ENCODE data around the gene TRIM2.

DNA sequence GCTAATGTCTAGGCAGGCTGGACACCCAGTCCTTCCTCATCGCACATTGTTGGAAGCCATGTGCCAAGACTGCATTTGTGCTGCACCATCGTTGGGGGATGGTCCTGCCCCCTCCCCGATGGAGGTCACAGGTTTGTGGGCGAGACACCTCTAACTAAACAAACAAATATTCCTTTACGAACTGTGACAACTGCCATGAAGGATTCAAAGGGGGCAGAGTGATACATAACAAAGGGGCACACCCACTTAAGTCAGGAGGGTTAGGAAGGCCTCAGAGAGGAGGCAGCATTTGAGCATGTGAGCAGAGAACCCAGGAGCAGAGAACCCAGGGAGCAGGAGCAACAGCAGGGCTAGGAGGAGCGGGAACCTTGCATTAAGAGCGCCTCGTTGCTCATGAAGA is 37.1 kb downstream of the TRIM2 start:
- TF ChIP-seq CTCF (IDR thresholded peaks at IDR 0.05) (no peak), POLR2A (IDR thresholded peaks at IDR 0.05) (no peak), EP300 (IDR thresholded peaks at IDR 0.05) (no peak), POLR2AphosphoS5 (IDR thresholded peaks at IDR 0.05) (no peak)

Data from upper lobe of left lung (tissue), 4 donors.